Spleen (tissue), 11 donors: Measurements from ENCODE around the gene NFIB. TPM values are rescaled to one million over a fixed set of nuclear protein-coding genes. Genes with fewer than 3 reads are reported as not detected.
A peak's percentile ranks its signal among the peaks of the same experiment; 100 is the strongest.

ENCODE experiments used
- DNase-seq: peaks from one replicate; pipeline ENCODE4 v3.0.0-alpha.2; 2020
- H3K27ac ChIP-seq, 8 donors: fragments of 200-600 bp; sonication (generic) in 7 of 8; 1 replicate in 4 of 8; 2 replicates in 4 of 8; pipeline versions ENCODE4 v1.5.0 to v1.8.0; 2016 to 2021; ENCODE audit warnings: inconsistent platforms in 4 of 8, mild to moderate bottlenecking in 4 of 8, moderate library complexity in 1 of 8
- H3K27me3 ChIP-seq, 7 donors: fragments of 200-600 bp; sonication (generic) in 6 of 7; replicated peaks in 1 of 7; 1 replicate in 4 of 7; 2 replicates in 3 of 7; pipeline versions ENCODE4 v1.5.0 to v1.8.0; 2016 to 2021; ENCODE audit warnings: inconsistent platforms in 3 of 7, mild to moderate bottlenecking in 1 of 7
- H3K36me3 ChIP-seq, 6 donors: fragments of 200-600 bp; sonication (generic) in 5 of 6; 1 replicate in 4 of 6; 2 replicates in 2 of 6; pipeline versions ENCODE4 v1.5.0 to v1.8.0; 2016 to 2021; ENCODE audit warnings: inconsistent platforms in 2 of 6
- H3K4me1 ChIP-seq, 6 donors: fragments of 200-600 bp; sonication (generic) in 5 of 6; 1 replicate in 3 of 6; 2 replicates in 3 of 6; pipeline versions ENCODE4 v1.5.0 to v1.8.0; 2016 to 2021; ENCODE audit warnings: inconsistent platforms in 3 of 6
- H3K4me3 ChIP-seq, 8 donors: fragments of 200-600 bp; sonication (generic) in 7 of 8; 1 replicate in 4 of 8; 2 replicates in 4 of 8; pipeline versions ENCODE4 v1.5.0 to v1.8.0; 2016 to 2021; ENCODE audit warnings: inconsistent platforms in 4 of 8, mild to moderate bottlenecking in 4 of 8, moderate library complexity in 2 of 8
- H3K9me3 ChIP-seq, 8 donors: fragments of 200-600 bp; sonication (generic) in 7 of 8; 1 replicate in 4 of 8; 2 replicates in 4 of 8; pipeline versions ENCODE4 v1.5.0 to v1.8.0; 2016 to 2021; ENCODE audit warnings: inconsistent platforms in 4 of 8
- CTCF ChIP-seq, 11 experiments: fragments of 200-600 bp in 7 of 11; fragments of 450-650 bp in 4 of 11; sonication (generic) in 4 of 11; IDR thresholded peaks in 8 of 11; conservative IDR thresholded peaks in 3 of 11; 1 replicate in 7 of 11; 2 replicates in 4 of 11; pipeline versions ENCODE4 v1.4.0 to v1.8.0; 2016 to 2021; ENCODE audit warnings: antibody characterized with exemption in 11 of 11, inconsistent platforms in 4 of 11, mild to moderate bottlenecking in 1 of 11
- POLR2A ChIP-seq, 3 donors: fragments of 450-650 bp; IDR thresholded peaks; one replicate each; pipeline ENCODE4 v1.5.1; 2017; ENCODE audit warnings: antibody characterized with exemption in 3 of 3, mild to moderate bottlenecking in 1 of 3
- POLR2AphosphoS5 ChIP-seq, 3 donors: sonication (generic); formaldehyde crosslinking; IDR thresholded peaks; one replicate each; pipeline ENCODE4 v1.5.1; 2017; ENCODE audit warnings: antibody characterized with exemption in 3 of 3
- WGBS, 5 donors: extraction: QIAGEN DNeasy Blood & Tissue Kit in 3 of 5; methylation state at CpG; one replicate each; pipeline versions ENCODE4 v1.1.5 to v1.1.7; 2013 to 2018; 5-methylcytosine and 5-hydroxymethylcytosine counted together
- intact Hi-C: fragments of 100-400 bp; cut with DNase I; formaldehyde crosslinking; loops from one replicate; pipeline ENCODE4 v1.15.0; 2023; ENCODE audit warnings: low total_unique reads
- polyA plus RNA-seq, 3 donors: library from polyadenylated mRNA; stranded (reverse); fragments of 200-250 nt; gene quantifications; one replicate each; pipeline ENCODE4 v1.2.1, GENCODE V29; 2013
- total RNA-seq, 7 donors: library from RNA; depleted of rRNA in 3 of 7; stranded (reverse); fragments of >200 nt in 3 of 7; fragmentation: NEBNext Ultra II Directional in 4 of 7; extraction: Animal tissue kit (Norgen Biotek cat#: 25700) in 4 of 7; gene quantifications; one replicate each; pipeline versions ENCODE4 v1.1.0 to v1.2.1, GENCODE V29; 2016 to 2021
- donor health status: healthy with polysubstance abuse.
- donor health status: DM: no; HTN: no; CAD: no; lungs with moderate emphysema.
- donor health status: DM: no; HTN: no; CAD: no.
- donor health status: Bipolar disorder and iron deficiency.
- donor health status: healthy.
- donor health status: DM: no; HTN: no; CAD: no.
- donor health status: DM: yes; HTN: yes; CAD: no.

Gene NFIB
- total and polyA plus RNA-seq, 10 donors, result 3.6 to 96.8 (median 48.4) TPM

- Histone ChIP-seq H3K27ac (no peak overlapping the region), H3K4me3 (peak overlapping the region; percentile 18 to 62 (median 32)), H3K4me1 (peaks cover 0 to 41% (median 22%) of the 10 kb centered on the region in 6 donors), H3K27me3 (peaks cover 4 to 99% (median 72%) of the 10 kb centered on the region in 7 donors), H3K36me3 (no peaks in the 10 kb centered on the region), H3K9me3 (no peaks in the 10 kb centered on the region)
- TF ChIP-seq POLR2A (IDR thresholded peaks at IDR 0.05) (no peak), POLR2AphosphoS5 (IDR thresholded peaks at IDR 0.05) (peak in 1 of 3 donors; percentile 51)
- no peak for DNase-seq
- intact Hi-C loops, result no loop called here
- 4 to 7% (median 5%) methylated on average over 41 to 53 of the region's 53 CpGs for WGBS, 5 donors
Measured at GRCh38 chr9:14347406-14348122, 33.6 kb upstream of the NFIB start.

- peaks cover 0 to 41% (median 22%) of the 10 kb centered on the region in 6 donors for H3K4me1 ChIP-seq
- DNase-seq, result no peak
- H3K27me3 ChIP-seq, result peaks cover 4 to 99% (median 75%) of the 10 kb centered on the region in 7 donors
- no peaks in the 10 kb centered on the region for H3K9me3 ChIP-seq
- no peak for TF ChIP-seq CTCF (IDR thresholded peaks at IDR 0.05 in 8 of 11, conservative IDR thresholded peaks at IDR 0.05 in 3 of 11)
- H3K36me3 ChIP-seq, result no peaks in the 10 kb centered on the region
- no peak overlapping the region for H3K27ac ChIP-seq
- 9 to 16% (median 14%) methylated on average over 37 of the region's 37 CpGs for WGBS, 5 donors
- intact Hi-C loops, result no loop called here
- peak overlapping the region in 7 of 8 donors; percentile 25 to 62 (median 36) for H3K4me3 ChIP-seq
Measured at GRCh38 chr9:14346811-14347405, 33.0 kb upstream of the NFIB start.

DNA sequence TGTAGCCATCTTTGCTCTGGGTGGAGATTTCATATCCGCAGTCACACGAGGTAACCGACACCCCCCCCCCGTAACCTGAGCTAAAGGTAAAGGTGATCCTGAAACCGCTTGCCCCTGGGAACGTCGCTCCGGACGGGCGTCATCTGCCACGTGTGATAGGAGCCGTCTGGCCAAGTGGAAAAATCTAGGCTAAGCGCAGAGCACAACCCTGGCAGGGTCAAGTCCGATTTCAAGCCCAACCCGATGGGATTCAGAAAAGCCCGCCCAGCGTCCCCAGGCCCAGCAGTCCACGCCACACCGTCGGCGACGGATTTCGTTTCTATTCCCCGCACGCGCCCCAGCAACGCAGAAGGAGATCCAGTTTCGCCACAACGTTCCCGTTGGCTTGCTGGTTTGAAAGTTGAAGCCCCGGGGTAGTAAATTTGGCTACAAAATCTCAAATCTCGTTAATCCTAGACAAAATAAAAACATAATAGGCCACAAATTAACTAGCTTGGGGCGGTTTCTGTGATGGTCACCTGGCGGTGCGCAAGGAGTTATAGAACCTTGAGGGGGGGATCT is 32.4 kb upstream of the NFIB start:
- intact Hi-C loops, result no loop called here
- 17 to 55% (median 24%) methylated on average over 21 to 35 of the region's 35 CpGs for WGBS, 5 donors
- DNase-seq, result no peak
- H3K4me1 ChIP-seq, result peaks cover 0 to 41% (median 22%) of the 10 kb centered on the region in 6 donors
- peak overlapping the region in 1 of 8 donors; percentile 62 for H3K4me3 ChIP-seq
- TF ChIP-seq CTCF (IDR thresholded peaks at IDR 0.05 in 8 of 11, conservative IDR thresholded peaks at IDR 0.05 in 3 of 11), result no peak
- TF ChIP-seq POLR2A (IDR thresholded peaks at IDR 0.05), result no peak
- TF ChIP-seq POLR2AphosphoS5 (IDR thresholded peaks at IDR 0.05), result no peak
- no peaks in the 10 kb centered on the region for H3K36me3 ChIP-seq
- no peaks in the 10 kb centered on the region for H3K9me3 ChIP-seq
- peaks cover 4 to 100% (median 75%) of the 10 kb centered on the region in 7 donors for H3K27me3 ChIP-seq
- no peak overlapping the region for H3K27ac ChIP-seq

DNA sequence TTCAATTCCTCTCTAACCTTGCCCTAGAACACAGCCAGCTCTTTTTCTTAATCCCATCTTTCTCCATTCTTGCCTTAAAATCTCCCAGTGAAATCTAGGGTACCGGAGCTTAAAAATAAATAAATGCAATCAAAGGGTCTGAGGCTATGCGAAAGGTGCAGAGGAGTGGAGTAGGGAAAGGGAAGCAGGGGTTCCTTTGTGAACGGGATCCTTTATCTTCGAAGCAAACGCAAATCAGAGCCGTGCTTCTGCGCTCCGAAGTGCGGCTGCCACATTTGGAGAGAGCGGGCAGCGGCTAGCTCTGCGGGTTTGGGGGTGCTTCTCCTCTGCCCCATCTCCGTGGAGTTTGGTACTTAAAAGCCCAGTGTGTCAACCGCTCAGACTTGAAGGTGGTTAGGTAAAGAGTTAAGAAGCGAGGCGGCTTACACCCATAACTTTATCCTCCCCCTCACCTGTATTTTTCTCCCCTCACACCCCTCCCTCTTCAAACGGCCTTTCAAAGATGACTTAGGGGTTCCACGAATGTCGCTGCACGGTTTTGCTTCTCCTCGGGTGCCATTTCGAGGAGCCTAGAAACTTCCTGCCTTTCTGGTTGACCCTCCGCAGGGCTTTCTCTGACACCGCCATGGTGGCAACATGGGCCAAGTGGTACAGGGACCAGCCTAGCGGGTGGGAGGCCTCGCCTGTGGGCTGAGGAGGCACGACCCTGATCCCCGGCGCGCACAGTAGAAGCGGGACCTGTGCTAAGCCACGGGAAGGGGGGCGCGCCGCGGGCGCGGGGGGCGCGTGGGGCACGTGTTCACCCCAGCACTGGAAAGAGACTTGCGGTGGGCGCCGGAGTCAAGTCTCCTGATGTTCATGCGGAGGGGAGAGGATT is 31.7 kb upstream of the NFIB start:
- peaks cover 4 to 100% (median 70%) of the 10 kb centered on the region in 7 donors for H3K27me3 ChIP-seq
- TF ChIP-seq POLR2A (IDR thresholded peaks at IDR 0.05) (no peak), POLR2AphosphoS5 (IDR thresholded peaks at IDR 0.05) (no peak), CTCF (IDR thresholded peaks at IDR 0.05 in 8 of 11, conservative IDR thresholded peaks at IDR 0.05 in 3 of 11) (no peak)
- DNase-seq, result no peak
- no peak overlapping the region for H3K27ac ChIP-seq
- intact Hi-C loops, result no loop called here
- H3K4me3 ChIP-seq, result no peak overlapping the region
- no peaks in the 10 kb centered on the region for H3K9me3 ChIP-seq
- 25 to 47% (median 32%) methylated on average over 31 to 45 of the region's 45 CpGs for WGBS, 5 donors
- peaks cover 0 to 39% (median 22%) of the 10 kb centered on the region in 6 donors for H3K4me1 ChIP-seq
- H3K36me3 ChIP-seq, result no peaks in the 10 kb centered on the region
